Measurements from ENCODE around the gene CPNE8. TPM values are rescaled to one million over a fixed set of nuclear protein-coding genes. Genes with fewer than 3 reads are reported as not detected.

The CPNE8 gene
- total RNA-seq (2012; rRNA removed) (not detected in 2 replicates), polyA plus RNA-seq (2012; rRNA removed) (not detected in 2 replicates), Bru-seq, nascent RNA (percentile 5 among the genes with signal in this experiment), BruChase-seq, experiment 1, labeled RNA remaining after a 6-hour chase (percentile 4 among the genes with signal in this experiment), BruChase-seq, experiment 2, labeled RNA remaining after a 2-hour chase (percentile 7 among the genes with signal in this experiment)
- polyA plus RNA-seq (2012; cell fraction: cytosol; rRNA removed): not detected in 2 replicates
- not detected in 2 replicates for polyA plus RNA-seq (2012; cell fraction: nucleus; rRNA removed; ENCODE audit: low replicate concordance)
- long read RNA-seq: 0 reads

DNA sequence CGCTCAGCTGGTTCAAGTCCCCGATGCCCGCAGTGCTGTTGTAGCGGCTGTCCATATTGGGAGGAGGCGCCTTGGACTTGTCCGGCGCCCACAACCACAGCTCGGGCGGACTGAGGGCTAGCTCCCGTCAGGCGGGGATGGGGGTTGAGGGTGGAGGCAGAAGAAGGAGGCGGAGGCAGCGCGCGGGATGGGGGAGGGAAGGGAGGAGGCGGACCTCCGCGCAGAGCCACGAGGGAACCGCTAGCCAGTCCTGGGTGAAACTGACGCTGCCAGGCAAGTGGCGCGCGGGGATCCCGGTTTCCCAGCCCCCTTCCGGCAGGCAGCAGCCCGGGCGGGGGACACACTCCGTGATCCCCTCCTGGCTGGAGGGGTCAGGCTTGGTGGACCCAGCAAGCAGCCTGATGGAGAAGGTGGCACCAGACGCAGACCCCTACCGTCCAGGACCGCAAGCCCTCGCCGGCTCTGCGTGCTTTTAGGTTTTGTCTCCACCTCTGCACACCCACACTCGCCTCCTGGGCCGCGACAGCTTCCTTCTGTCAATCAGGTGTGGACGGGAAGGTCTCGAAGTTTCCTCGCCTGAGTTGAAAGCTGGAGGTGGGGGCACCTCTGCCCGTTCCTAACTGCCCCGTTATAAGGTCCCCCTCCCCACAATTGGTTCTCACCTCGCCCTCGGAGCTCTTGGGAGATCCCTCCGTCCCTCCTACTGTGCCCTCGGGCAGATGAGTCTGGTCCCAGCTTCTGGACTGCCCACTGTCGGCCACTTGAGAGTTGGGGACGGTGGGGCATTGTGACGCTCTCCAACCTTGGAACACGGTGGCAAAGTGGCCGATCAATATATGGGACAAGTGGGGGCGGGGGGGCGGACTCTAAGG lies at the start of gene CPNE8:
Gene CPNE8, minus strand, starts transcription at position 112 of the 872 bp plus-strand sequence. Its CDS starts 57 bp downstream, at position 55.
- ChIA-PET POLR2A (ENCODE audit: unreplicated experiment) (no interaction called here), CTCF (no interaction called here)
- Histone ChIP-seq H4K8ac (ENCODE audit: low read depth in 2 of 2, low read length in 2 of 2) (no peak within 1 kb of the TSS), H3K14ac (replicated peaks; ENCODE audit: low read depth, low read length) (no peak within 1 kb of the TSS), H4K20me1 (ENCODE audit: insufficient read depth, low read length) (no peaks in the 10 kb centered on the region), H3K23ac (ENCODE audit: low read depth, low read length) (no peak within 1 kb of the TSS), H3K27me3 (ENCODE audit: control insufficient read depth, insufficient read depth, low read length) (no peaks in the 10 kb centered on the region), H3K9ac (ENCODE audit: low read depth, low read length) (no peak within 1 kb of the TSS), H2BK5ac (ENCODE audit: low read depth, low read length, poor library complexity, severe bottlenecking) (no peak within 1 kb of the TSS), H2BK15ac (ENCODE audit: low read depth, low read length) (no peak within 1 kb of the TSS), H3K18ac (ENCODE audit: low read depth, low read length) (no peak within 1 kb of the TSS), H2AK9ac (replicated peaks; ENCODE audit: low read depth, low read length, poor library complexity) (no peak within 1 kb of the TSS), H3K36me3 (ENCODE audit: control insufficient read depth, insufficient read depth, low read length) (no peaks in the 10 kb centered on the region), H3K4me1 (ENCODE audit: control insufficient read depth, insufficient read depth, low read length) (no peaks in the 10 kb centered on the region), H3K56ac (ENCODE audit: extremely low read depth, insufficient read depth, low read length) (no peak within 1 kb of the TSS), H4K5ac (ENCODE audit: low read depth, low read length) (no peak within 1 kb of the TSS), H3K79me1 (ENCODE audit: low read depth in 1 of 2, low read length in 2 of 2) (no peaks in the 10 kb centered on the region), H4K91ac (ENCODE audit: insufficient read depth, low read depth, low read length) (no peak within 1 kb of the TSS), H2BK120ac (ENCODE audit: low read depth, low read length) (no peak within 1 kb of the TSS), H2BK20ac (ENCODE audit: low read depth, low read length) (no peak within 1 kb of the TSS), H3K27ac (ENCODE audit: insufficient read depth, low read length) (no peak within 1 kb of the TSS), H2AK5ac (ENCODE audit: low read depth, low read length) (no peak within 1 kb of the TSS), H2AFZ (replicated peaks; ENCODE audit: low read length, poor library complexity) (no peak within 1 kb of the TSS), H3K4ac (ENCODE audit: low read depth, low read length) (no peak within 1 kb of the TSS), H3K9me1 (ENCODE audit: insufficient read depth, low read length) (no peaks in the 10 kb centered on the region), H3K4me2 (ENCODE audit: low read depth, low read length) (no peak within 1 kb of the TSS), H3K9me3 (ENCODE audit: control insufficient read depth, insufficient read depth, low read length) (peaks cover 4% of the 10 kb centered on the region; the same call in 1 of the 2 replicates), H3K4me3 (ENCODE audit: insufficient read depth, low read depth, low read length) (no peak within 1 kb of the TSS)
- in situ Hi-C loops (cut with MboI; ENCODE audit: low sequenced_read_pairs): no loop called here
- ATAC-seq (ENCODE audit: low read depth) (no peak), DNase-seq (no peak)
- no CpG with 5 or more reads among the region's 54 CpGs for WGBS, 2 experiments (ENCODE audit: extremely low coverage in 2 of 2, insufficient read length in 1 of 2)
- intact Hi-C loops (cut with micrococcal nuclease): no loop called here
- dilution Hi-C loops (cut with HindIII; ENCODE audit: low sequenced_read_pairs, unreplicated experiment): no loop called here
- no peak for TF ChIP-seq FOS (IDR thresholded peaks at IDR 0.05; ENCODE audit: low read depth, low read length)
- TF ChIP-seq NFE2L2 (IDR thresholded peaks at IDR 0.05; ENCODE audit: low read depth, low read length): no peak
- TF ChIP-seq BHLHE40 (IDR thresholded peaks at IDR 0.05; ENCODE audit: low read depth, low read length): no peak
- TF ChIP-seq SMC3 (IDR thresholded peaks at IDR 0.05; ENCODE audit: low read depth, low read length): no peak
- no peak for TF ChIP-seq CHD1 (IDR thresholded peaks at IDR 0.05; ENCODE audit: low read depth, low read length)
- TF ChIP-seq, protein P1, sequence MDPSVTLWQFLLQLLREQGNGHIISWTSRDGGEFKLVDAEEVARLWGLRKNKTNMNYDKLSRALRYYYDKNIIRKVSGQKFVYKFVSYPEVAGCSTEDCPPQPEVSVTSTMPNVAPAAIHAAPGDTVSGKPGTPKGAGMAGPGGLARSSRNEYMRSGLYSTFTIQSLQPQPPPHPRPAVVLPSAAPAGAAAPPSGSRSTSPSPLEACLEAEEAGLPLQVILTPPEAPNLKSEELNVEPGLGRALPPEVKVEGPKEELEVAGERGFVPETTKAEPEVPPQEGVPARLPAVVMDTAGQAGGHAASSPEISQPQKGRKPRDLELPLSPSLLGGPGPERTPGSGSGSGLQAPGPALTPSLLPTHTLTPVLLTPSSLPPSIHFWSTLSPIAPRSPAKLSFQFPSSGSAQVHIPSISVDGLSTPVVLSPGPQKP (IDR thresholded peaks at IDR 0.05; ENCODE audit: borderline replicate concordance, low read depth, low read length): no peak
- BruUV-seq (replicated peaks): no TSS peak
